Stimulated activated CD4-positive, alpha-beta T cell treated with anti-CD3 and anti-CD28 coated beads, Interleukin-1b, Interleukin-23, amount 100 ng/mL, for 24 hours (primary cell): ENCODE measurements around the gene AHSA1.
A peak's percentile ranks its signal among the peaks of the same experiment; 100 is the strongest.

Experiments used
- DNase-seq, 4 experiments: peaks; one replicate each; pipeline ENCODE4 v3.0.0-alpha.2; 2020; ENCODE audit warnings: low read depth in 4 of 4, low spot score in 1 of 4

AHSA1 gene

DNA sequence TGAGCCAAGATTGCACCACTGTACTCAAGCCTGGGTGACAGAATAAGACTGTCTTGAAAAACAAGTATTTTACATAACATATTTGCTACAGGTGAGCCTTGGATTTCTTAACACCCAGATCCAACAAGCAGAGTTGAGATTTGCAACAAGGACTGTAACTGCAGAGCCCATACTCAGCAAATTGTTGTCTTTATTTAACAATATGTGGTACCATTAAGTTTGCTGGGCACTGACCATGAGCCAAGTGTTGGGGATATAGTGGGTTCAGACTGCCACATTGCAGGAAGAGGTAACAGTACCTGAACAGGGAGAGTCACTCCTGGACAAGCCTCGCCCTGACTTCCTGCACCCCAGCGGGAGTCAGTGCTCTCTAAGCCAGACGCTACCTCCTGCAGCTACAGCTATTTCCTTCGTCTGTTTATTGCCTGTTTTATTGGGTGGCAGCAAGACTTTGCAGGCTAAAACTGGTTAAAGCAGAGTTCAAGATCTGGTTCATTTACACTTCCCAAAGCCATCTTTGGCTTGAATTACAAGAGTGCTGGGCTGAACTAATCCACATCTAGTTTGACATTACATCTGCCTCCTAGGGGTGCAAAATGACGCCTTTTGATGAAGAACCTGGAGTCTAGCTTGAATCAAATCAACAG, 12.5 kb downstream of the AHSA1 start:
- DNase-seq, result no peak

DNA sequence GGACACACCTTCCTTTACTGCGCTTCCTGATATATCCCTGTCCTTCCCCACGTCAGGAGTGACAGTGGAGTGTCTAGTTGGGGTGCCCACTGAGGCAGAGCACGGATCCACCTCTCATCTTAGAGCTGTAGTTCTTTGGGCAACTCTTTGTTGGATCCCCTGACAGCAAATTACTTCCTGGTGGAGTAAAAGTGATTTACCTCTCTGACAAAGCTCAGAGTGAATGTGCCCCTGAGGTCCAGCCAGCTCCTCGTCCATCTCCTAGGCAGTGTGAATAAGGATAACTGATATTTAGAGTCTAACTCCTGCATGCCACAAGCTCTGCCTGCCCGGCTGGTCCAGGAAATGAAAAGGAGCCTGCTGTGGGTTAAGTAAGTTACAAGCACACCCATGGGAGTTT, 16.0 kb downstream of the AHSA1 start:
- no peak for DNase-seq

- no peak for DNase-seq
These were observed 16.7 kb downstream of the AHSA1 start for GRCh38 chr14:77474479-77475177.

GRCh38 chr14:77475432-77476115, 17.7 kb downstream of the AHSA1 start:
- no peak for DNase-seq

- DNase-seq, result no peak
These were observed 20.1 kb downstream of the AHSA1 start for GRCh38 chr14:77478029-77478428.

DNA sequence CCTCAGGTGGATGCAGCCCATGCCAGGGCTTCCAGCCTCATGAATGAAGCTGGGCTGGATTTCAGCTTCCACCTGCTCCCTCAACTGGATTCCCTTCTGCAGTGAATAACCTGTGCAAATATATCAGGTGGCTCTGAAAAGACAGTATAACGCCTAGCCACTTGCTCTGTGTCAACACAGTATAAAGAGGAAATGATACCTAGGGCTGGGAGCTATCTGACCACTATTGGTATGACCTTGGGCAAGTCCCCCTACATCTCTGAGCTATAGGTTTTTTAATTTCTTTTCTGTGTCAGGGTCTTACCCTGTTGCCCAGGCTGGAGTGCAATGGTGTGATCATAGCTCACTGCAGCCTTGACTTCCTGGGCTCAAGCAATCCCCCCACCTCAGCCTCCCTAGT, 20.9 kb downstream of the AHSA1 start:
- DNase-seq, result no peak

DNA sequence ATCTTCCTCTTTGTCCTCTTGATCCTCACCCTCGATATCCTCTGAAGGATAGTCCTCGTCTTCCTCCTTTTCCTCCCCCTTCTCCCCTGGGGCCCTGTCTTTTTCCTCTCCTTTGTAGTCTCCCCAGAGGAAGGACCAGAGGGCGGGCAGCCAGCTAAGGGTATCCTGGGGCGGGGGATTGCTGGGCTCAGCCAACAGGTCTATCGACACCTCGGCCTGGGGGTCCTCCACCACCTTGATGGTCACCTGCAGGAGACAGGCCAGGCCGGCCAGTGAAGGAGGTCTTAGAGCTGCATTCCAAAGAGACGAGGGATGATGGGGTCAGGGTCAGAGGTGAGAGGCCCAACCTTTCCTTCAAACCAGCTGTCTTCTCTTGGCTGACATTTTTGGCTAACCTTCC, 24.5 kb downstream of the AHSA1 start:
- no peak for DNase-seq

GRCh38 chr14:77485256-77485655, 27.4 kb downstream of the AHSA1 start:
- no peak for DNase-seq

DNA sequence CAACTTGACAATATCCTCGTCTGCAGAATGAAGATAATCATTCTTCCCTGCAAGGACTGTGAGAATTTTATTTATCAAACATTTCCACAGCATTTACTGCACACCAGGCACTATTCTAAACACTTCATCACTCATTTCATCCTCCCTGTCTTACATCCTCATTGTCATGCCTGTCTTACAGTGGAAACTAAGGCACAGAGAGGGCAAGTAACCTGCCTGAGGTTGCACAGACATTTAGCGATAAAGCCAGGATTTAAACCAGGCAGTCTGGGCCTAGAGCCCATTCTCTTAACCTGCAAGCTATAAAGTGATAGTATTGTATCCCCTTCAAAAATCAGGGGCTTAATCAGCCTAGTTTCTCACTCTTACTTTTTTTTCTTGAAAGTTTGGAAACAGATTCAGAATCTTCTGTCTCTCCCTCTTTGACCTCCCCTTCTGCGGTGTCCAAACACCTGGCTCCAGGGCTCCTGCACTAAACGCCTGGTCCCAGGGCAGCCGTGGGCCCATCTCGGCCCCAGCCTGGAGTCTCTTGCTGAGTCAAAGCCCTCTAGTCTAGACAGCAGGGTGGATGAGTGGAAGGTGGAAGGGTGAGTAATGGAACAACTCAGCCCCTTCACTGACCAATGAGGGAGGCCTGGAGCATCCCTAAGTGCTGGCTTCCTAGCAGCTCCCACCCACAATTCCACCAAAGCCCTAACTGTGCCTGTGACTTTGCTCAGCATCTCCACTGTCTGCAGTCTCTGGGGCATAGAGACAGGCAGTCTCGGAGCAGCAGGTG, 28.2 kb downstream of the AHSA1 start:
- no peak for DNase-seq

DNA sequence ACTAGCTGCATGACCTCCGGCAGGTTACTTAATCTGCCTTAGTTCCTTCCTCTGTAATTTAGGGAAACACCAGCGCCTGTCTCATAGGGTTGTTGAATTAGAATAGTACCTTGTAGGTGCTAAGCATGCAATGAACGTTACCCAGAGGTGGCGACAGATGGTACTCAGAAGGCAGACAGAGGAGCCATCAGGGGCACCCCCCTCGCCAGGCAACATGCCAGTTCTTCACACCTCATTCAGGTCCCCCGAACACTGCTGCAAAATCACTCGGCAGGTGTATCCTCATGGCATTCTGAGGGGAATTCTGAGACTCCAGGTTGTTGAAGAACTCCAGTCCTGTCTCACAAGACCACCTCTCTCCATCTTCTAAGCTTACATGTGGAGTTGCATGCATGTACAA, 30.7 kb downstream of the AHSA1 start:
- no peak for DNase-seq

- DNase-seq, result no peak
These were observed 31.1 kb downstream of the AHSA1 start for GRCh38 chr14:77489041-77489440.

DNA sequence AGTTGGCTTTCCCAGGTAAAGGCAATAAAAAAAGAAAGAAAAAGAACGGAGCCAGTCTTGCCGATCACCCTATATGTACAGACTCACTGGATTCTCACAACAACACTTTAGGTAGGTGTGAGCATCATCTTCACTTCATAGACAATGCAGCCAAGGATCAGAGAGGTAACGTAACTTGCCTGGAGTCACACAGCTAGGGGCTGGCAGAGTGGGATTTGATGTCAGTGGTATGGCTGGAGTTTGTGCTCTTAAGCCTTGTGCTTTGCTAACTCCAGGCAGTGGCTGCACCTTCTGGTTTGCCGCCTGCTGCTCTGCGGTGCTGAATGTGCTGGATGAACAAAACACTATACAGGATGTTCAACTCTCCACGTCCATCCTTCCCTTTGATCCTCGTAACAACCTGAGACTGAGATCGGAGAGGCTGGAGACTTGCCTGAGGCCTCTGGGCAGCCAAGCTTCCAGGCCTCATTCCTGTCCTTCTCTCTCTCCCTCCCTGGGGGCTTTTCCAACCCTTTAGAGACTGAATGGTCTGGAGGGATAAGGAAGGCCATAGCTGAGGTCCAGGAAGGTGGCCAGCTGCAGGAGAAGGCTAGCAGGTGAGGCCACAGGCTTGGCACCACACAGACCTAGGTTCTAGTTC, 32.6 kb downstream of the AHSA1 start:
- DNase-seq, result no peak

- DNase-seq, result no peak
These were observed 33.2 kb downstream of the AHSA1 start for GRCh38 chr14:77491056-77491455.

DNA sequence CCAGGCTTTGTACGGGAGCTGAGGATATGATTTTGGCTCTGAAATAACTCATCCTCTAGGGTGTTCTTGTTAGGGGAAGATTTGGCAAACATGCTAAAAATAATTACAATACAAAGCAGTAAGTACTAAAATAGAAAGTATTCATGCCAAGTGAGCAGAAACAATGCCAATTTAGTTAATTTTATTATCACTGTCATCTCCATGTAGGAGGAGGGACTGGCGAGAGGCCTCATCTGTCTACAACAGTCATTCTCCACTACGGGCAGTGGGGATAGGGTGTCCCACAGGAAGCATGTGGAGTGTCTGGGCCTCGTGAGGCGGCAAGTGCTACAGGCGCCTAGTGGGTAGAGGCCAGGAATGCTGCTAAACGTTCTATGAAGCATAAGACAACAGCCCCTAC, 37.4 kb downstream of the AHSA1 start:
- no peak for DNase-seq

- peak in 3 of 4 experiments; percentile 15 to 37 (median 25) for DNase-seq
These were observed 40.5 kb downstream of the AHSA1 start, which contains the start of gene ISM2 for GRCh38 chr14:77498120-77498979. Gene ISM2, minus strand, starts transcription at chr14:77498816. Its CDS starts 23 bp downstream, at chr14:77498793.

DNA sequence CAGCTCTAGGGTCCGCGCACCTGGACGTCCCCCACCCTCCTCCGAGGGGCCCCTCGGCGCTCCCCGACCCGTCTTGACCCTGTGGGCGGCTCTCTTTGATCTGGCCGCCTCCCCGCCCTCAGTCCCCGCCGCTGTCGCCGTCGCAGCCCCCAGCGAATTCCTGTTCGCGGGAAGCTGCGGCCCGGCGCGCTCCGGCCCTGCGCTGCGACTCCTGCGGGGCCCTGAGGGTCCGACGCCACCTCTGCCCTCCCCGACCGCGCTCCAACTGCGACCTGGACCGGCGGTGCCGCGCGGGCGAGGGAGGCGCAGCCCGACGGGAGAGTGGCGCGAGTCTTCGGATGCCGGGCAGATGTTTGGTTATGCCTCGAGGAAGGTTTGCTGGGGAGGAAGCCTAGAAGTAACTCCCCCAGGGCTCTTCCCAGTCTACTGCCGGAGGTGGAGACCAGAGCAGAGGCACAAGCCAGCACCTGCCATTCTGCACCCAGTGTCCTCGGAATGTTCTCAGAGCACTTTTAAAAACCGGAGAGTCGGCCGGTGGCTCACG, 41.2 kb downstream of the AHSA1 start:
- no peak for DNase-seq

DNA sequence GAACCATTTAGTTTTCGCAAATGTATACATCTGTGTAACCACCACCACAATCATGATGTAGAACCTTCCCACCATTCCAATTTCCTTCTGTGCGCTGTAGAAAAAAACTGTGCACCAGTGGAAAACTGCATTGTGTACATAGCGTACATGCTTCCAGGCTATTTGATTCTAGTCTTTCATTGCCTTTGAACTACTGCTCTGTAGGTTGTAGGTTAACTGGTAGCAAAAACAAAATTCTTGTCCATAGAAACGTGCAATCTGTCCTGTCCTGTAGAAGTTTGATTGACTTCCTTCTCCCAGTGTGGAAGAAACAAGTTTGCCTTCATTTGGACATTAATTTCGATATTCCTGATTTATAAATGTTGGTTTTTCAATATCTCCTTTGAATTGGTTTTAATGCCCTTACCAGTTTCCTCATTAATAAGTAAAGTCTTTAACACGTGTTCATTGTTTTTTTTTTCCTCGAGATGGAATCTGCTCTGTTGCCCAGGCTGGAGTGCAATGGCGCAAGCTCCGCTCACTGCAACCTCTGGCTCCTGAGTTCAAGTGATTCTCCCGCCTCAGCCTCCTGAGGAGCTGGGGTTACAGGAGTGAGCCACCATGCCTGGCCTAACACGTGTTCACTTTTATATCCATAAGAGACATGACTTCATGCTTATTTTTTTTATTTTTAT, 44.4 kb downstream of the AHSA1 start:
- no peak for DNase-seq

GRCh38 chr14:77503138-77503537, 45.2 kb downstream of the AHSA1 start:
- DNase-seq, result no peak

- DNase-seq, result no peak
These were observed 47.1 kb downstream of the AHSA1 start for GRCh38 chr14:77505031-77505430.
